Measurements from ENCODE around the gene CAMK1.
"Not testable (repeated sequence)": the region's sequence is repeated elsewhere in the genome, so short reads cannot be mapped to it uniquely, and the experiment has no call there.

Gene CAMK1

DNA sequence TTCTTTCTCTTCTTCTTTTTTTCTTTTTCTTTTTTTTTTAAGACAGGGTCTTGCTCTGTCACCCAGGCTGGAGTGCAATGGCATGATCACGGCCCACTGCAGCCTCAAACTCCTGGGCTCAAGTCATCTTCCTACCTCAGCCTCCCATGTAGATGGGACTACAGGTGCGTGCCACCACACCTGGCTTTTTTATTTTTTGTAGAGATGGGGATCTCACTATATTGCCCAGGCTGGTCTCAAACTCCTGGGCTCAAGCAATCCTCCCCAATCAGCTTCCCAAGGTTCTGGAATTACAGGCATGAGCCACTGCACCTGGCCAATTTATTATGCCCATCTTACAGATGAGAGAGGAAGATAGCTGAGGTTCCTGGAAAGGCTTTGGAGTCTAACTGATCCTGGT is 1.3 kb upstream of the CAMK1 start:
- not testable (repeated sequence) for DNase-seq (ENCODE audit: low spot score)

DNA sequence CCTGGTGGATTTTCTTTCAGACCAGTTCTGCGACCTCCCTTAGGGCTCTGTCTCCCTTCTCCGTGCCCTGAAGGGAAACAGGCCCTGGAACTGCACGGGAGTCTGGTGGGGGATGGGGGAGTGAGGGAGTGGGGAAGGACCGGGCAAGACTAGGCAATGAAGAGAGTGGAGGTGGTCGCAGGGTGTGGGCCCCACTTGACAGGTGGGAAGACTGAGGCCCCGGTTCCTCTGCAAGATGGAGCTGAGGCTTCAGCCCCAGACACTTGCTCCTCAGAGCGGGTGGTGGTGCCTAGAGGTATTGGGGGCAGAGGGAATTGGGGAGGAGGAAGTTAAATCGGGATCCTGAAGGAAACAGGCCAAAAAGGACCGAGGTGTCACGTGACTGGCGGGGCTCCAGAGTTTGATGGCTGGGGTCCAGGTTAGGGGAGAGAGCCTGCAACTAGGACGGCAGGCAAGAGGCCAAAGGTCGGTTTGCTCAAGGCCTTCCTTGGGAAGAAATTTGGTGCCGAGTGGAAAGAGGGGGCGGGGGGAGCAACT is 597 bp upstream of the CAMK1 start:
- no peak for DNase-seq (ENCODE audit: low spot score)

- DNase-seq (ENCODE audit: low spot score) = no peak
Observed at GRCh38 chr3:9769012-9769411, 735 bp downstream of the CAMK1 start.

GRCh38 chr3:9768141-9768775 is 1.5 kb downstream of the CAMK1 start:
- no peak for DNase-seq (ENCODE audit: low spot score)

DNA sequence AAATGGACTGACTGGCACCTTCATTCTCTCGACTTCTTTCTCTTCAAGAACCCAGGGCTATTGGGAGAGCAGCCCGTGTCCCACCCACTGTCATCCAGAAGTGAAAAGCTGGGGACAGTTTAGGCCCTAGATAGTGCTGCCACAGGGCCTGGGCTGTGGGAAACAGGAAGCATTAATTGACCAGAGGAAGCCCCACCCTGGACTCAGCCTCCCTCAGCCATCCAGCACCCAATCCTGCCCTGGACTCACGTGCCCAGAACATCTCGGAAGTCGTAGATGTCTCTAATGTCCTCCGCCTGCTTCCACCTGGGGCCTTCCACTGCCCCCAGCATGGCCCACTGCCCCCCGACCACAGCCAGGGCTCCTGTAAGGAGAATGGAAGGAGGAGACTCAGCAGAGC is 2.3 kb downstream of the CAMK1 start:
- no peak for DNase-seq (ENCODE audit: low spot score)

GRCh38 chr3:9765865-9766264 is 3.9 kb downstream of the CAMK1 start:
- DNase-seq (ENCODE audit: low spot score) = no peak

- DNase-seq (ENCODE audit: low spot score) = no peak
Observed at GRCh38 chr3:9762871-9763270, 6.9 kb downstream of the CAMK1 start.

GRCh38 chr3:9761919-9762318 is 7.8 kb downstream of the CAMK1 start:
- DNase-seq (ENCODE audit: low spot score) = no peak

- no peak for DNase-seq (ENCODE audit: low spot score)
Observed at GRCh38 chr3:9760779-9761505, 8.8 kb downstream of the CAMK1 start.

GRCh38 chr3:9757427-9757826 is 12.3 kb downstream of the CAMK1 start:
- DNase-seq (ENCODE audit: low spot score) = no peak

GRCh38 chr3:9754678-9755077 is 15.1 kb downstream of the CAMK1 start:
- DNase-seq (ENCODE audit: low spot score) = no peak

DNA sequence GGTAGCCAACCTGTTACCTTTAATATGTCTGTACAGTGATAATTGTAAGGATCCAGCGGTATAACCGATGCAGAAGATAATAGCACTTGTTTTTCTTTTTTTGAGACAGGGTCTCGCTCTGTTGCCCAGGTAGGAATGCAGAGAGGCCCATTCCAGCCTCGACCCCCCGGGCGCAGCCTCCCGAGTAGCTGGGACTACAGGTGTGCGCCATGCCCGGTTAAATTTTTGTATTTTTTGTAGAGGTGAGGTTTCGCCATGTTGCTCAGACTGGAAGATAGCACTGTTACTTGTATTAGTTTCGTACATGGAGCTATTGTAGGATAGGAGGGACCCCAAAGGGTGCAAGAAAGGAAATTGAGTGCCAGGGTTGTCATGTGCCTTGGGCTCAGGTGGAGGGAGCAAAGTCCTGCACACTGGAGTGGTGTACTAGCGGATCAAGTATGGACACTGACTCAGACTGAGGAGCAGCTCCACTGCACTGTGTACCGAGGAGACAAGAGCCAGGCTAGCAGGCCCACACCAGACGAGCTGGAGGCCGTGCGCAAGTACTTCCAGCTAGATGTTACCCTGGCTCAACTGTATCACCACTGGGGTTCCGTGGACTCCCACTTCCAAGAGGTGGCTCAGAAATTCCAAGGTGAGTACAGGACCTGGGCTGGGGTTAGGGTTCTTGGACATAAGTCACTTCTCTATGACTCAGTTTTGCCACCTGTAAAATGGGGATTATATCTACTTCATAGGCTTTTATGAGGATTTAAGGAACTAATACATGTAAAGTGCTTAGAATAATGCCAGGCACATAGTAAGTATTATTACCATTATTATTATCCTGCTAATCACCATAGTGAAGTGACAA is 19.0 kb downstream of the CAMK1 start:
- DNase-seq (ENCODE audit: low spot score) = no peak

GRCh38 chr3:9749645-9750555 is 19.8 kb downstream of the CAMK1 start, which contains the start of gene OGG1:
Gene OGG1, plus strand, starts transcription at chr3:9749952. Its CDS starts 335 bp downstream, at chr3:9750287.
- peak; percentile 100 for DNase-seq (ENCODE audit: low spot score)

GRCh38 chr3:9749296-9749644 is 20.5 kb downstream of the CAMK1 start:
- DNase-seq (ENCODE audit: low spot score) = no peak

GRCh38 chr3:9748031-9748430 is 21.7 kb downstream of the CAMK1 start:
- DNase-seq (ENCODE audit: low spot score) = no peak

DNA sequence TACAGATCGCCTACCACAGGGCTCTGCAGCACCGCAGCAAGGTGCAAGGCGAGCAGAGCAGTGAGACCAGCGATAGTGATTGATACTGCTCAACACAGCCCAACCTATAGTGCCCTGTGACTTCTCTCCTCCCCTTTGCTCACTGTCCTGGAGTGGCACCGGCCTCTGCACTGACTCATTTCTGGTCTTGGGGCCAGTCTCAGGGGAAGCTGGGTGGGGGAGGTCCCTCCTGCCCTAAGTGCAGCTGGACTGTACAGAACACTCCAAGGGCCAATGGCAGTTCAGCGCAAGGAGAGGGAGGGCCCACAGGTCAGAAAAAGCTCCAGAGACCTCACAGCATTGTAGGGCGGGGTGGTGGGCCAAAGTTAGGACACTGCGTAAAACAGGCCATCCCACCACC is 22.5 kb downstream of the CAMK1 start:
- no peak for DNase-seq (ENCODE audit: low spot score)

- peak; percentile 80 for DNase-seq (ENCODE audit: low spot score)
Observed at GRCh38 chr3:9746330-9746729, 23.4 kb downstream of the CAMK1 start.

- DNase-seq (ENCODE audit: low spot score) = no peak
Observed at GRCh38 chr3:9745521-9745920, 24.2 kb downstream of the CAMK1 start.

GRCh38 chr3:9744162-9744561 is 25.6 kb downstream of the CAMK1 start:
- no peak for DNase-seq (ENCODE audit: low spot score)

GRCh38 chr3:9743548-9743947 is 26.2 kb downstream of the CAMK1 start:
- DNase-seq (ENCODE audit: low spot score) = no peak

GRCh38 chr3:9742560-9742959 is 27.2 kb downstream of the CAMK1 start:
- no peak for DNase-seq (ENCODE audit: low spot score)

- DNase-seq (ENCODE audit: low spot score) = no peak
Observed at GRCh38 chr3:9739181-9739580, 30.6 kb downstream of the CAMK1 start.
